Forelimb muscle (tissue), 1 donor: ENCODE results near the gene HOXA11. TPM values are rescaled to one million over a fixed set of nuclear protein-coding genes. Genes with fewer than 3 reads are reported as not detected.

Experiments used
- DNase-seq: peaks from one replicate; pipeline ENCODE4 v3.0.0-alpha.2; 2013; ENCODE audit warnings: low read depth
- polyA plus RNA-seq: library from polyadenylated mRNA; unstranded; fragments of 120-200 nt; gene quantifications from one replicate; pipeline ENCODE4 v1.2.1, GENCODE V29; 2013; ENCODE audit not compliant: insufficient read length

HOXA11 gene
- polyA plus RNA-seq, 1 donor, result 1.2 TPM

- no peak for DNase-seq
Observed at GRCh38 chr7:27158436-27159265, 26.4 kb downstream of the HOXA11 start.

DNA sequence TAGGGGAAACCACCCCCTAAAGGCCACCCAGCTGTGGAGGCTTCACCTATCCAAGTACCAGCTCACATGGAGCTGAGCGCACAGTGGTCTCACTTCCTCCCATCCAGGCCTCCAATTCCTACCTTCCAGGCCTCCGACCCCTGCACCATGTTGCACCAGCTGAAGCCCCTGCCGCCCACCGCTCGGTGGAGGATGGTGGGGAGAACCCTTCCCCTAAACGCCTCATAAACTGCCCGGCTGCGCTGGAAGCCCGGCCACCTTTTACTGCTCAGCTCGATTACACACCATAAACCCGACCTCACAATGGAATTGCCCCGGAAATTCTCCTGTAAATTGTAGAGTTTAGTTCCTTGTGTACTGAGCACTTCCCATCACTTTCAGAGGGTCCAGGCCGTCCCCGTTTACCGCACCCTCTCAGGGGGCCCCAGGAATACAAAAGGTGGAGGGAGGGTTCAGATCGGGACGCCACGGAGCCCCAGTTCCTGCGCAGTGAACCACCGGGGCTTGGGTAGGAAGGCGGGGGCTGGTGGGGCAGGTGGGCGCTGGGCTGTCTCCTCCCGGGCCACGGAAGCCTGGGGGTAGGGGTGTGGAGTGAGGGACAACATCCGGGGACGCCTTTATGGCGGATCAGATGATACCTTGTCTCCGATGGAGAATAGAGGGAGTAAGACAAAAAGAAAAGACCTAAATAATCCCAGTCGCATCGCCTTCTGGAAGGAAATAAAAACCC, 27.2 kb downstream of the HOXA11 start:
- DNase-seq, result no peak

GRCh38 chr7:27156916-27157701, 27.9 kb downstream of the HOXA11 start:
- DNase-seq, result no peak

- DNase-seq, result no peak
Observed at GRCh38 chr7:27156508-27156898, 28.5 kb downstream of the HOXA11 start, which contains the start of gene HOXA7. Gene HOXA7, minus strand, starts transcription at chr7:27156675. Its CDS starts 130 bp downstream, at chr7:27156545.

- DNase-seq, result no peak
Observed at GRCh38 chr7:27155816-27156507, 29.1 kb downstream of the HOXA11 start.

GRCh38 chr7:27154901-27155815, 29.9 kb downstream of the HOXA11 start:
- no peak for DNase-seq

GRCh38 chr7:27154369-27154768, 30.7 kb downstream of the HOXA11 start:
- DNase-seq, result no peak

- no peak for DNase-seq
Observed at GRCh38 chr7:27153526-27153925, 31.5 kb downstream of the HOXA11 start.

DNA sequence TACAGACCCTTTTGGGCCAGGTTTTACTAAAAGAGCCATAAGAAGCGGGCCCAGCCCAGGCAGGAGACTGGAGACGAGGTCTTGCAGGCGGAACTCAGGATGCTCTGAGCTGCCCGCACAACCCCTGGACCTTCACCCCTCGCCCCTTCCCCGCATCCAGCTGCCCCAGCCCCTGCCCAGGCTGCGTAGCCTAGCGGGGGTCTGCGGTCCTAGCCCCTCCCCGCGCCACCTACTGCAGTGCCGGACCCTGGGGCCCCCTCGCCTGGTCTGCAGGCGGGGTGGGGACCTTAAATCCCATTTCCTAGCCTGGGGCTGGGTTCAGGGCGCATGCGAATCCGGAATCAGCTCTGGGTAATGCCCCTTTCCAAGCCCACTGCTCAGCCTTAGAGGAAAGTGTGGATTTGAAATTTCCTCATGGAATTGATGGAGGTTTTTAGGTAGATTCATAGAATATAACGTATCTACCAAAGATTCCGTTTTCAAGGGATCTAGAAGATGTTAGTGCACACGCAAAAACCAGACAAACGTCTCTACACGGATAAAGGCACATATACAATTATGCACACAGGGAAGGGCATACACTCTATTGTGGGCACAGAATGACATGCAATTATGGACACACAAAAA, 32.1 kb downstream of the HOXA11 start:
- no peak for DNase-seq

GRCh38 chr7:27151931-27152815, 32.9 kb downstream of the HOXA11 start, which contains the start of gene HOXA3:
Gene HOXA3, minus strand, starts transcription at chr7:27152583. Its CDS starts 41,943 bp downstream, at chr7:27110640.
- DNase-seq, result no peak

DNA sequence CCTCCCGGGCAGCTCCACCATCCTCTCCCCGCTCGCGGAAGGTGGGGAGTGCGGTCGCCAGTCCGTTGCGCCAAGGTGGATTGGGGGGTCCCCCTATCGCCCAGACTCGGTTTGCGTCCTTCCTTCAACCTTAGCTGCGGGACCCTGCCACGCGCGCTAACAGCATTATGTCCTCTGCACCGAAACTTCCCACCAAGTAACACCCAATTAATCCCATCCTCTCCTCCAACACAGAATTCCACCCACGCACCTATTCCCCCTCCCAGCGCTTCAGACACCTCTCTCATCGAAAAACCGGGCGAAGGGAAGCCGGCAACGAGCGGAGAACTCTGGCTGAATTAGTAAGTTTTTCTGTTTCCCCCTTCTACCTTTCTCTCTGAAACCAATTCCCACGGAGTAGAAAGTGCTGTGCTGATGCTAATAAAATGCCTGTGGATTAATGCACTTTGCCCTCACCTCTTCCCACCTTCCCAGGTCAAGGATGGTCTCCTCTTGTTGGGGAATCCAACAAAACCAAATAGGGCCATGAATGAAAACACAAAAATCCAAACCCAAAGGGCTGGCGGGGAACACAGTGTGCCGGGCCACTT, 33.6 kb downstream of the HOXA11 start:
- DNase-seq, result no peak

DNA sequence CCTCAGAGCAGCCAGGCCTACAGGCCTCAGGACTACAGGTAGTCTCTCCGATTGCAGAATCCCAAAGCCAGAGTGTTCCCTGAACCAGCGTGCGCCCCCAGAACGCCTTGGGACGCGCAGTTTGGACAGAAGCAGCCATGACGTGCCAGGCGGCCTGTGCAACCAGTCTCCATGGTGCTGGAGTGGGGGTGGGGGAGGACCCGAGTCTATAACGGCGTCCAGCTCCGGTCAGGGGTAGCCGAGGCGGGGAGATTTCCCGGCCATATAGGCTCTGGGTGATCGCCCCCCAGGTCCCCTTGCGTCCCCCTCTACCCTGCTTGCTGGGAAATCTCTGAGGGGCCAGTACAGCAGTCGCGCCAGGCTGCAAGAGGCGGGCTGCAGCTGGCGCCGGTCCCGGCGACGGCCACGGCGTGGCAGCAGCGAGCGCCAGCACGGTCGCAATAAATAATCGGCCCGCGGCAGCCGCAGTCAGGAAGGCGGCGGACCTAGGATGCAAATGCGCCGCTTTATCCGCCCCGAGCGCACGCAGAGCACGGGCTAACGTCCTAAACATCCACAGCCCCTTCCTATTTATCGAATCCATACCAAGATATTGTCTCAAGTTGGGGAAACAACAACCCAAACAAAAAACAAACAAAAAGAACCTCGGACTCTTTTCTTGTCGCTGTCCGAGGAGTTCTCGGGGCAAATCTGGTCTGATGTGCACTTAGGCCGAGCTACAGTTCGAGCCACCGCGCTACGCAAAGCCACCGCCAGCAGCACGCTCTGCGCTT, 34.3 kb downstream of the HOXA11 start:
- DNase-seq, result no peak

DNA sequence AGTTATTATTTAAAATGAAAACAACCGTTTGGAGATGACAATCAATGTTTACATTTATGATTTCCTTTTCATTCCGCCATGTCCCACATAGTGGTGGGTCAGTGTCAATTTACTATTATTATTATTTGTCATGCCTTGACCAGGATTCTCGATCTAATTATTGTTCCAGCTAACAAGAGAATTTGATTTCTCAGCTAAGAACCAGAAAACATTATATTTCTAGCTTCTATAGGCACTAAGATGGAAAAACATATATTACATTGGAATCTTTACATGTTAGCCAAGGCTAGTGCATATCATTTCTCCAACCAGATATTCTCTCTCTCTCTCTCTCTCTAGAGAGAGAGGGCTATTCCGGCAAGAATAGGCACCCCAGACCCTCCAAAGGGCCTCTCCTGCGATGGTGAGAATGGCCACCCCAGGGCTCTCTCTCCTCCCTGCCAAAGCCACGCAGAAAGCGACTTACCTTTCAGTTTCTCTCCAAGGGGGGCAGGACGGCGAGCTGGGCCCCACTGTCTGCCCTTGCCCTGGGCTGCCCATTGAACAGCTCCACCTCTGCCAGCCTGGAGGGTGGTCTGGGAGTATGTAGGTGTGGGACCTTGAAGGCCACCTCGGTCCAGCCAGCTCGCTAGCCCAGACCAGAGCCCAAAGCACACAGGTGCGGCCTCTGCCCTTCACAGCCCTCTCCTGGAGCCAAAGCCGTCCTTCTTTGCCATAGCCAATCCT, 35.0 kb downstream of the HOXA11 start:
- no peak for DNase-seq

DNA sequence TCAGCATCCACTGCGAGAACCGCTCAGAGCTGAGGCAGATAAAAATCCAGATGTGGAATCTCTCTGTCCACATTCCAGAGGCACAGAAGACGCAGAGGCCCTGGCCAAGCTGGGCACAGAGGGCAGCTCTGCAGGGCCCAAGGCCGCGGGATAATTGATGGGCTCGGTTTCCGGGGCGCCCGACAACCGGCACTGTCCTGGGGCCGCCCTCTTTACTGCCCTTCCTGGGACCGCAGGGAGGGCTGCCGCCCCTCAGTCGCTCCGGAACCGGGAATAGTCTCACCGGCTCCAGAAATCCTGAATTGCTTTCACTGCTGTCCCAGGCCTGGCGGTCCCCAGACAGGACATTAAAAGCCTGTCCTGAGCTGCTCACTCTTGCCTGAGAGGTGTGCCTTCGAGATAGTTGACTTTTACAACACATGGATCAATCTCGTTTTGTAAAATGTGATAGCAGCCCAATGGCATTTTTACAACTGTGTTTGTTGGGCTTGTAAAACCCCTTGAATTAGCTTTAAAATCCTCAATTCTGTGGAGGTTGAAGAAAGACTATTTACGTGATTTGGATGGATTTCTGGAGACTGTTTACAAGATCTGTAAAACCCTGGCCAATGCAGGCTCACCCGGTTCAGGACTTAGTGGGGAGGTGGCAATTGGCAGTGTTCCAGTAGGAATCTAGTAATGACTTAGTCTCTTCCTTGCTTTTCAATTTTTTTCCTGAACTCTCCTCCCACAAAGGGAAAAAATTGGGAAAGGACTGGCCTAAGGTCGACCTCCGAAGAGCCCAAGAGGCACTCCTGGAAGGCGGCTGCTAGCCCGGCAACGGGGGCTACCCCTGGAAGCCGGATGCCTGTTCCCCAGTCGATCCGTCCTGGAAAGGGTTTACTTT, 36.0 kb downstream of the HOXA11 start:
- DNase-seq, result no peak

- DNase-seq, result no peak
Observed at GRCh38 chr7:27148031-27148755, 36.8 kb downstream of the HOXA11 start.
